Left lobe of liver (tissue), 2 donors: Measurements from ENCODE around the gene LRRC36. TPM values are rescaled to one million over a fixed set of nuclear protein-coding genes. Genes with fewer than 3 reads are reported as not detected.

Experiments
- ATAC-seq: fragments of 200-7000 bp; cut with Tn5 transposase; one replicate; pipeline ENCODE4 v1.9.1; 2020; ENCODE audit warnings: mild to moderate bottlenecking, moderate library complexity
- DNase-seq: peaks from one replicate; pipeline ENCODE4 v3.0.0-alpha.2; 2020; ENCODE audit warnings: low spot score
- total RNA-seq: library from RNA; stranded (reverse); gene quantifications from one replicate; pipeline ENCODE4 v1.2.1, GENCODE V29; 2021
- donor health status: DM: no; HTN: no; CAD: no; lungs with moderate emphysema.
- donor health status: DM: no; HTN: yes; CAD: no.

The LRRC36 gene
- total RNA-seq, result 0.25 TPM

- ATAC-seq, result peak; percentile 41
- DNase-seq, result peak; percentile 50
Measured at GRCh38 chr16:67326472-67327309, at the start of gene LRRC36, which contains the start of gene KCTD19. TSS of gene LRRC36 (plus strand) at chr16:67326815. CDS start at chr16:67326863, 48 bp downstream. TSS of gene KCTD19 (minus strand) at chr16:67326741. CDS start at chr16:67326707, 34 bp downstream.

GRCh38 chr16:67277294-67277998, 49.2 kb upstream of the LRRC36 start:
- no peak for DNase-seq
- ATAC-seq, result no peak

- DNase-seq, result no peak
- ATAC-seq, result no peak
Measured at GRCh38 chr16:67277999-67278772, 48.4 kb upstream of the LRRC36 start.

- no peak for DNase-seq
- no peak for ATAC-seq
Measured at GRCh38 chr16:67278773-67279295, 47.8 kb upstream of the LRRC36 start.

- DNase-seq, result peak; percentile 54
- peak; percentile 88 for ATAC-seq
Measured at GRCh38 chr16:67279296-67280089, 47.1 kb upstream of the LRRC36 start, which contains the start of gene PLEKHG4. TSS of gene PLEKHG4 (plus strand) at chr16:67279532. CDS start at chr16:67280045, 513 bp downstream.

- ATAC-seq (no peak), DNase-seq (no peak)
Measured at GRCh38 chr16:67280090-67281015, 46.3 kb upstream of the LRRC36 start.

- DNase-seq (no peak), ATAC-seq (no peak)
Measured at GRCh38 chr16:67281536-67282446, 44.8 kb upstream of the LRRC36 start.

- DNase-seq (no peak), ATAC-seq (no peak)
Measured at GRCh38 chr16:67282447-67282805, 44.2 kb upstream of the LRRC36 start.

- no peak for ATAC-seq
- no peak for DNase-seq
Measured at GRCh38 chr16:67283039-67283825, 43.4 kb upstream of the LRRC36 start.

GRCh38 chr16:67283826-67284555, 42.6 kb upstream of the LRRC36 start:
- DNase-seq, result no peak
- ATAC-seq, result no peak

GRCh38 chr16:67284699-67285646, 41.6 kb upstream of the LRRC36 start:
- DNase-seq, result peak; percentile 65
- peak; percentile 95 for ATAC-seq

- DNase-seq (no peak), ATAC-seq (no peak)
Measured at GRCh38 chr16:67286441-67287235, 40.0 kb upstream of the LRRC36 start.

- no peak for ATAC-seq
Measured at GRCh38 chr16:67287960-67288359, 38.7 kb upstream of the LRRC36 start.

GRCh38 chr16:67291461-67291860, 35.2 kb upstream of the LRRC36 start:
- no peak for DNase-seq
- no peak for ATAC-seq

More at GRCh38 chr16:67287960-67288359, 38.7 kb upstream of the LRRC36 start:
- no peak for DNase-seq
